HEK293 (cell line): ENCODE data around the gene PSORS1C1.

Experiments used
- CTCF ChIP-seq: fragments of 450-650 bp; formaldehyde crosslinking; IDR thresholded peaks from 2 replicates; pipeline ENCODE4 v1.5.1; 2016; ENCODE audit warnings: missing biosample characterization, missing genetic modification characterization
- GLI2 ChIP-seq: fragments of 450-650 bp; formaldehyde crosslinking; IDR thresholded peaks from 2 replicates; pipeline ENCODE4; 2017; ENCODE audit warnings: missing biosample characterization, missing genetic modification characterization, low read depth, borderline replicate concordance
- HOXD13 ChIP-seq: sonication (generic); formaldehyde crosslinking; IDR thresholded peaks from 2 replicates; pipeline ENCODE4 v1.8.0; 2022; ENCODE audit warnings: missing genetic modification reagents, borderline replicate concordance
- INSM2 ChIP-seq: fragments of 450-650 bp; formaldehyde crosslinking; IDR thresholded peaks from 2 replicates; pipeline ENCODE4 v1.5.1; 2016; ENCODE audit warnings: missing biosample characterization, missing genetic modification characterization
- KLF17 ChIP-seq: fragments of 450-650 bp; formaldehyde crosslinking; IDR thresholded peaks from 2 replicates; pipeline ENCODE4 v1.5.1; 2016; ENCODE audit warnings: missing biosample characterization, missing genetic modification characterization
- RBAK ChIP-seq: fragments of 450-650 bp; formaldehyde crosslinking; IDR thresholded peaks from 2 replicates; pipeline ENCODE4 v1.5.1; 2016; ENCODE audit warnings: missing biosample characterization, missing genetic modification characterization
- SCRT1 ChIP-seq: fragments of 450-650 bp; formaldehyde crosslinking; IDR thresholded peaks from 2 replicates; pipeline ENCODE4 v1.5.1; 2016; ENCODE audit warnings: missing biosample characterization, missing genetic modification characterization, borderline replicate concordance
- SCRT2 ChIP-seq: fragments of 450-650 bp; formaldehyde crosslinking; IDR thresholded peaks from 2 replicates; pipeline ENCODE4 v1.5.1; 2016; ENCODE audit warnings: missing biosample characterization, missing genetic modification characterization
- ZBTB20 ChIP-seq: fragments of 450-650 bp; formaldehyde crosslinking; IDR thresholded peaks from 2 replicates; pipeline ENCODE4 v1.5.1; 2016; ENCODE audit warnings: missing biosample characterization, missing genetic modification characterization
- ZBTB44 ChIP-seq: fragments of 450-650 bp; IDR thresholded peaks from 2 replicates; pipeline ENCODE4 v1.5.1; 2018; ENCODE audit warnings: missing biosample characterization, mild to moderate bottlenecking, missing genetic modification characterization
- ZBTB6 ChIP-seq: fragments of 450-650 bp; formaldehyde crosslinking; IDR thresholded peaks from 2 replicates; pipeline ENCODE4 v1.5.1; 2017; ENCODE audit warnings: missing biosample characterization, missing genetic modification characterization
- ZBTB7A ChIP-seq: fragments of 450-650 bp; formaldehyde crosslinking; IDR thresholded peaks from 2 replicates; pipeline ENCODE4 v1.5.1; 2016; ENCODE audit warnings: low read depth, missing biosample characterization, missing genetic modification characterization
- ZFP69B ChIP-seq: fragments of 450-650 bp; formaldehyde crosslinking; IDR thresholded peaks from 2 replicates; pipeline ENCODE4 v1.5.1; 2016; ENCODE audit warnings: missing biosample characterization, missing genetic modification characterization
- ZIC2 ChIP-seq: fragments of 450-650 bp; formaldehyde crosslinking; IDR thresholded peaks from 2 replicates; pipeline ENCODE4 v1.5.1; 2016; ENCODE audit warnings: missing biosample characterization, missing genetic modification characterization
- ZNF112 ChIP-seq: fragments of 450-650 bp; formaldehyde crosslinking; IDR thresholded peaks from 2 replicates; pipeline ENCODE4 v1.5.0; 2017; ENCODE audit warnings: missing biosample characterization, missing genetic modification characterization
- ZNF169 ChIP-seq: fragments of 450-650 bp; formaldehyde crosslinking; IDR thresholded peaks from 2 replicates; pipeline ENCODE4 v1.5.1; 2016; ENCODE audit warnings: missing biosample characterization, missing genetic modification characterization
- ZNF19 ChIP-seq: fragments of 450-650 bp; formaldehyde crosslinking; IDR thresholded peaks from 2 replicates; pipeline ENCODE4; 2016; ENCODE audit warnings: missing biosample characterization, missing genetic modification characterization, low read depth
- ZNF24 ChIP-seq: fragments of 450-650 bp; formaldehyde crosslinking; IDR thresholded peaks from 2 replicates; pipeline ENCODE4 v1.5.1; 2016; ENCODE audit warnings: missing biosample characterization, missing genetic modification characterization
- ZNF266 ChIP-seq: fragments of 450-650 bp; formaldehyde crosslinking; IDR thresholded peaks from 2 replicates; pipeline ENCODE4 v1.5.1; 2016; ENCODE audit warnings: missing biosample characterization, missing genetic modification characterization, low read depth
- ZNF433 ChIP-seq: fragments of 450-650 bp; formaldehyde crosslinking; IDR thresholded peaks from 2 replicates; pipeline ENCODE4 v1.5.1; 2016; ENCODE audit warnings: missing biosample characterization, missing genetic modification characterization, low read depth
- ZNF529 ChIP-seq: fragments of 450-650 bp; formaldehyde crosslinking; IDR thresholded peaks from 2 replicates; pipeline ENCODE4 v1.5.1; 2017; ENCODE audit warnings: missing genetic modification characterization, missing biosample characterization; ENCODE audit not compliant: insufficient replicate concordance
- ZNF555 ChIP-seq: fragments of 450-650 bp; formaldehyde crosslinking; conservative IDR thresholded peaks from 2 replicates; pipeline ENCODE4 v1.5.1; 2017; ENCODE audit warnings: missing biosample characterization, mild to moderate bottlenecking, missing genetic modification characterization, inconsistent platforms
- ZNF600 ChIP-seq: fragments of 450-650 bp; formaldehyde crosslinking; IDR thresholded peaks from 2 replicates; pipeline ENCODE4 v1.5.1; 2016; ENCODE audit warnings: missing biosample characterization, missing genetic modification characterization
- ZNF624 ChIP-seq: fragments of 450-650 bp; formaldehyde crosslinking; IDR thresholded peaks from 2 replicates; pipeline ENCODE4 v1.5.1; 2017; ENCODE audit warnings: missing biosample characterization, missing genetic modification characterization
- ZNF677 ChIP-seq: fragments of 450-650 bp; IDR thresholded peaks from 2 replicates; pipeline ENCODE4 v1.5.0; 2018; ENCODE audit warnings: missing biosample characterization, mild to moderate bottlenecking, missing genetic modification characterization, moderate library complexity
- ZNF791 ChIP-seq: fragments of 450-650 bp; formaldehyde crosslinking; IDR thresholded peaks from 2 replicates; pipeline ENCODE4 v1.5.1; 2016; ENCODE audit warnings: missing biosample characterization, missing genetic modification characterization
- ZNF843 ChIP-seq: fragments of 450-650 bp; formaldehyde crosslinking; IDR thresholded peaks from 2 replicates; pipeline ENCODE4 v1.5.1; 2016; ENCODE audit warnings: missing biosample characterization, missing genetic modification characterization
- TF ChIP-seq, protein P1 (sequence below): fragments of 450-650 bp; formaldehyde crosslinking; IDR thresholded peaks from 2 replicates; pipeline ENCODE4 v1.5.1; 2016; ENCODE audit warnings: missing biosample characterization, missing genetic modification characterization
- TF ChIP-seq, protein P2 (sequence below): fragments of 450-650 bp; formaldehyde crosslinking; IDR thresholded peaks from 2 replicates; pipeline ENCODE4 v1.5.1; 2016; ENCODE audit warnings: missing biosample characterization, missing genetic modification characterization

The PSORS1C1 gene

GRCh38 chr6:31070711-31071197, 43.8 kb upstream of the PSORS1C1 start (continued):
- TF ChIP-seq ZNF624 (no peak), ZNF600 (tag by site-specific recombination) (peak; percentile 39; the same call in 1 of the 2 replicates), ZBTB7A (tag by site-specific recombination) (no peak), ZIC2 (tag by site-specific recombination) (no peak), ZNF169 (tag by site-specific recombination) (no peak), SCRT2 (tag by site-specific recombination) (peak; percentile 54; the same call in 1 of the 2 replicates), KLF17 (tag by site-specific recombination) (no peak), ZNF791 (tag by site-specific recombination) (no peak), ZNF555 (tag by site-specific recombination) (no peak), ZFP69B (tag by site-specific recombination) (no peak), RBAK (tag by site-specific recombination) (no peak), ZNF19 (tag by site-specific recombination) (no peak), ZNF433 (tag by site-specific recombination) (no peak), GLI2 (tag by site-specific recombination) (no peak), ZNF529 (tag by site-specific recombination) (no peak), SCRT1 (tag by site-specific recombination) (0 out of 2 replicates have a peak, but pooled peaks have one; percentile 38), CTCF (tag by site-specific recombination) (peak; percentile 76), ZBTB44 (no peak), ZBTB20 (tag by site-specific recombination) (no peak), ZNF266 (no peak), ZNF843 (tag by site-specific recombination) (no peak), ZNF677 (tag by site-specific recombination) (no peak), ZNF112 (tag by site-specific recombination) (no peak), ZBTB6 (no peak), INSM2 (no peak), HOXD13 (CRISPR knock-in tag) (no peak), ZNF24 (tag by site-specific recombination) (no peak)
- TF ChIP-seq, protein P1, sequence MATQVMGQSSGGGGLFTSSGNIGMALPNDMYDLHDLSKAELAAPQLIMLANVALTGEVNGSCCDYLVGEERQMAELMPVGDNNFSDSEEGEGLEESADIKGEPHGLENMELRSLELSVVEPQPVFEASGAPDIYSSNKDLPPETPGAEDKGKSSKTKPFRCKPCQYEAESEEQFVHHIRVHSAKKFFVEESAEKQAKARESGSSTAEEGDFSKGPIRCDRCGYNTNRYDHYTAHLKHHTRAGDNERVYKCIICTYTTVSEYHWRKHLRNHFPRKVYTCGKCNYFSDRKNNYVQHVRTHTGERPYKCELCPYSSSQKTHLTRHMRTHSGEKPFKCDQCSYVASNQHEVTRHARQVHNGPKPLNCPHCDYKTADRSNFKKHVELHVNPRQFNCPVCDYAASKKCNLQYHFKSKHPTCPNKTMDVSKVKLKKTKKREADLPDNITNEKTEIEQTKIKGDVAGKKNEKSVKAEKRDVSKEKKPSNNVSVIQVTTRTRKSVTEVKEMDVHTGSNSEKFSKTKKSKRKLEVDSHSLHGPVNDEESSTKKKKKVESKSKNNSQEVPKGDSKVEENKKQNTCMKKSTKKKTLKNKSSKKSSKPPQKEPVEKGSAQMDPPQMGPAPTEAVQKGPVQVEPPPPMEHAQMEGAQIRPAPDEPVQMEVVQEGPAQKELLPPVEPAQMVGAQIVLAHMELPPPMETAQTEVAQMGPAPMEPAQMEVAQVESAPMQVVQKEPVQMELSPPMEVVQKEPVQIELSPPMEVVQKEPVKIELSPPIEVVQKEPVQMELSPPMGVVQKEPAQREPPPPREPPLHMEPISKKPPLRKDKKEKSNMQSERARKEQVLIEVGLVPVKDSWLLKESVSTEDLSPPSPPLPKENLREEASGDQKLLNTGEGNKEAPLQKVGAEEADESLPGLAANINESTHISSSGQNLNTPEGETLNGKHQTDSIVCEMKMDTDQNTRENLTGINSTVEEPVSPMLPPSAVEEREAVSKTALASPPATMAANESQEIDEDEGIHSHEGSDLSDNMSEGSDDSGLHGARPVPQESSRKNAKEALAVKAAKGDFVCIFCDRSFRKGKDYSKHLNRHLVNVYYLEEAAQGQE (tag by site-specific recombination), result no peak
- TF ChIP-seq, protein P2, sequence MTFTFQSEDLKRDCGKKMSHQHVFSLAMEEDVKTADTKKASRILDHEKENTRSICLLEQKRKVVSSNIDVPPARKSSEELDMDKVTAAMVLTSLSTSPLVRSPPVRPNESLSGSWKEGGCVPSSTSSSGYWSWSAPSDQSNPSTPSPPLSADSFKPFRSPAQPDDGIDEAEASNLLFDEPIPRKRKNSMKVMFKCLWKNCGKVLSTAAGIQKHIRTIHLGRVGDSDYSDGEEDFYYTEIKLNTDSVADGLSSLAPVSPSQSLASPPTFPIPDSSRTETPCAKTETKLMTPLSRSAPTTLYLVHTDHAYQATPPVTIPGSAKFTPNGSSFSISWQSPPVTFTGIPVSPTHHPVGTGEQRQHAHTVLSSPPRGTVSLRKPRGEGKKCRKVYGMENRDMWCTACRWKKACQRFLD, result no peak
